OCI-LY1 (cell line): ENCODE measurements around the gene C2CD3.
"Not testable (repeated sequence)": the region's sequence is repeated elsewhere in the genome, so short reads cannot be mapped to it uniquely, and the experiment has no call there.

Experiments
- EZH2 ChIP-seq: fragments of 200-600 bp; sonication (generic), shearing (Covaris generic); IDR thresholded peaks from 2 replicates; pipeline ENCODE4 v1.8.0; 2017; ENCODE audit warnings: borderline replicate concordance, mixed run types, mild to moderate bottlenecking, antibody characterized with exemption, low read length, moderate library complexity, mixed read lengths
- TF ChIP-seq, protein P1 (sequence below): fragments of 200-600 bp; sonication (generic), shearing (Covaris generic); IDR thresholded peaks from 2 replicates; pipeline ENCODE4 v1.5.1; 2017; ENCODE audit warnings: mild to moderate bottlenecking, antibody characterized with exemption, low read length, moderate library complexity, mixed read lengths

DNA sequence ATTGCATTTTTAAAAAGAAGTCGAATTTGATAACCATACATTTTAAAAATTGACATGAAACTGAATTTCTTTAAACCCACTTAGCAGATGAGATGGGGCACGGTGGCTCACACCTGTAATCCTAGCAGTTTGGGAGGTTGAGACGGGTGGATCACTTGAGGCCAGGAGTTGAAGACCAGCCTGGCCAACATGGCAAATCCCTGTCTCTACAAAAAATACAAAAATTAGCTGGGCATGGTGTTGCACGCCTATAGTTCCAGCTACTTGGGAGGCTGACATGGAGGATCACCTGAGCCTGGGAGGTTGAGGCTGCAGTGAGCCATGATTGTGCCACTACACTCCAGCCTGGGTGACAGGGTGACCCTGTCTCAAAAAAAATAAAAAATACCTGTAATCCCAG, 185.1 kb downstream of the C2CD3 start:
- TF ChIP-seq, protein P1, sequence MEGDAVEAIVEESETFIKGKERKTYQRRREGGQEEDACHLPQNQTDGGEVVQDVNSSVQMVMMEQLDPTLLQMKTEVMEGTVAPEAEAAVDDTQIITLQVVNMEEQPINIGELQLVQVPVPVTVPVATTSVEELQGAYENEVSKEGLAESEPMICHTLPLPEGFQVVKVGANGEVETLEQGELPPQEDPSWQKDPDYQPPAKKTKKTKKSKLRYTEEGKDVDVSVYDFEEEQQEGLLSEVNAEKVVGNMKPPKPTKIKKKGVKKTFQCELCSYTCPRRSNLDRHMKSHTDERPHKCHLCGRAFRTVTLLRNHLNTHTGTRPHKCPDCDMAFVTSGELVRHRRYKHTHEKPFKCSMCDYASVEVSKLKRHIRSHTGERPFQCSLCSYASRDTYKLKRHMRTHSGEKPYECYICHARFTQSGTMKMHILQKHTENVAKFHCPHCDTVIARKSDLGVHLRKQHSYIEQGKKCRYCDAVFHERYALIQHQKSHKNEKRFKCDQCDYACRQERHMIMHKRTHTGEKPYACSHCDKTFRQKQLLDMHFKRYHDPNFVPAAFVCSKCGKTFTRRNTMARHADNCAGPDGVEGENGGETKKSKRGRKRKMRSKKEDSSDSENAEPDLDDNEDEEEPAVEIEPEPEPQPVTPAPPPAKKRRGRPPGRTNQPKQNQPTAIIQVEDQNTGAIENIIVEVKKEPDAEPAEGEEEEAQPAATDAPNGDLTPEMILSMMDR, result not testable (repeated sequence)
- not testable (repeated sequence) for TF ChIP-seq EZH2
